WI38 (cell line): ENCODE measurements around the gene CADM1.

ENCODE experiments used
- H3K4me3 ChIP-seq: 2 replicates; pipeline ENCODE4 v1.5.1; 2011; ENCODE audit warnings: low read depth, mild to moderate bottlenecking, control low read depth, low read length
- TF ChIP-seq, protein P1 (sequence below): IDR thresholded peaks from 2 replicates; pipeline ENCODE4 v1.5.1; 2012; ENCODE audit warnings: low read depth, mild to moderate bottlenecking, control low read depth, low read length

Gene CADM1

GRCh38 chr11:115458877-115459276 lies 45.3 kb downstream of the CADM1 start:
- no peak overlapping the region for H3K4me3 ChIP-seq
- TF ChIP-seq, protein P1, sequence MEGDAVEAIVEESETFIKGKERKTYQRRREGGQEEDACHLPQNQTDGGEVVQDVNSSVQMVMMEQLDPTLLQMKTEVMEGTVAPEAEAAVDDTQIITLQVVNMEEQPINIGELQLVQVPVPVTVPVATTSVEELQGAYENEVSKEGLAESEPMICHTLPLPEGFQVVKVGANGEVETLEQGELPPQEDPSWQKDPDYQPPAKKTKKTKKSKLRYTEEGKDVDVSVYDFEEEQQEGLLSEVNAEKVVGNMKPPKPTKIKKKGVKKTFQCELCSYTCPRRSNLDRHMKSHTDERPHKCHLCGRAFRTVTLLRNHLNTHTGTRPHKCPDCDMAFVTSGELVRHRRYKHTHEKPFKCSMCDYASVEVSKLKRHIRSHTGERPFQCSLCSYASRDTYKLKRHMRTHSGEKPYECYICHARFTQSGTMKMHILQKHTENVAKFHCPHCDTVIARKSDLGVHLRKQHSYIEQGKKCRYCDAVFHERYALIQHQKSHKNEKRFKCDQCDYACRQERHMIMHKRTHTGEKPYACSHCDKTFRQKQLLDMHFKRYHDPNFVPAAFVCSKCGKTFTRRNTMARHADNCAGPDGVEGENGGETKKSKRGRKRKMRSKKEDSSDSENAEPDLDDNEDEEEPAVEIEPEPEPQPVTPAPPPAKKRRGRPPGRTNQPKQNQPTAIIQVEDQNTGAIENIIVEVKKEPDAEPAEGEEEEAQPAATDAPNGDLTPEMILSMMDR = no peak

DNA sequence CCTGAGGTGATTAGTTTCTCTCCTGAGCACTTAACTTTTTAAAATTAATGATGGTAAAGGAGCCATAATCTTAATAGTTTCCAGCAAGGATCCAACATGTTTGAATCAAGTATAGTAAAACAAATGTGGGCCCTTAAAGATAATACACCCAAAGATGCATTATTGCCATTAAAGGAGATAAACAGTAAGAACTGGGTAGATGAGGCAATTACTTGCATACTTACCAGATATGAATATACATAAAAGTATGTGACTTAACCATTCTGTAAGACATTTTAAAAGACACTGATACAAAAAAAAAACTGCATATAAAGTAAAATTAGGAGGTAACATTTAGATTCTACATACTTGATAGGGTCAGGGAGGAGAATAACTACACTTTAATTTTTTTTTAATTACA lies 48.2 kb downstream of the CADM1 start:
- no peak overlapping the region for H3K4me3 ChIP-seq
- TF ChIP-seq, protein P1 = no peak

GRCh38 chr11:115455613-115456012 lies 48.6 kb downstream of the CADM1 start:
- TF ChIP-seq, protein P1 = no peak
- H3K4me3 ChIP-seq = no peak overlapping the region

DNA sequence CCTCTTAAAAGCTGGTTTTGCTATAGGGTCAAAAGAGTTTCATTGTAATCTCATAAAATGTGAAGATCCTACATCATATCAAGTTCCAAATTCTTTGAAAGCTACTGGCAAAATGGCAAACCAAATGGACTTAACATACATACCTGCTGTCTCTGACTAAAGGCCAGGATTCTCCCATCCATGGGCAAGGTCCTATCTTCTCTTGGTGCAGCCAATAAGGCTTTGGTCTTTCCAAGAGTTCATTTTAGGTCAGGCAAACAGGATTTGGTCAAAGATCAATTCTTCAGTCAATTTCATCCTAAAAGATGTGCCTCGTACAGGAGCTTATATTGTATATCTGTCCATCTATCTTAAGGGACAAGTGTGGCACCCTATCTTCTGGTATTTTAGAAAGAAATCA lies 49.7 kb downstream of the CADM1 start:
- H3K4me3 ChIP-seq = no peak overlapping the region
- TF ChIP-seq, protein P1 = no peak

GRCh38 chr11:115453693-115454490 lies 50.3 kb downstream of the CADM1 start:
- TF ChIP-seq, protein P1 = no peak
- H3K4me3 ChIP-seq = no peak overlapping the region

DNA sequence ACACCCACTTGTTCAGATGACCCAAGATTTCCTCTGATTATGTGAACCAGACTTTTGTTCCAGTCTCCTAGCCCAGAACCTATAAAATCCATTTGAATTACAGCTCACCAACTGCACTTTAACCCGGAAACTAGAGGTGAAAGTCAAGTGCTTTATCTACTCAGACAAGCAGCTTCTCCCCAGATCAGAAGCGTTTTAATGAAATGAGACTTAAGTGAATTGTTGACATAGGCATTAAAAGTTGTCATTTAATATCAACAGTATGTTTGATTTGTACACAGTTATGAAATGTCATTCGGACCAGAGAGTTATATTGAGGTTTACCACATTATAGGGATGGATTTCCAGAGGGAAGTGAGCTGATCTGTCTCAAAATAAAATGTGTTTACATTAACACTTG lies 52.0 kb downstream of the CADM1 start:
- TF ChIP-seq, protein P1 = no peak
- no peak overlapping the region for H3K4me3 ChIP-seq

- no peak overlapping the region for H3K4me3 ChIP-seq
- TF ChIP-seq, protein P1 = no peak
Measured at GRCh38 chr11:115450519-115450918, 53.7 kb downstream of the CADM1 start.
